HCT116 (cell line): ENCODE measurements around the gene GSTM5. TPM values are rescaled to one million over a fixed set of nuclear protein-coding genes. Genes with fewer than 3 reads are reported as not detected.
"Not testable (repeated sequence)": the region's sequence is repeated elsewhere in the genome, so short reads cannot be mapped to it uniquely, and the experiment has no call there.

Source experiments
- ATAC-seq: fragments of 200-7000 bp; cut with Tn5 transposase; 2 replicates; pipeline ENCODE4 v1.9.1; 2020; ENCODE audit warnings: mild to moderate bottlenecking, moderate library complexity
- BruUV-seq: library from RNA; stranded (reverse); fragments of 400-500 nt; replicated peaks from 2 replicates; lab custom pipeline; 2021; lab: Mats Ljungman, UMichigan
- CTCF ChIA-PET: fragments of 300-600 bp; sonication (Branson Sonifier 250); formaldehyde crosslinking; loops from one replicate; lab custom pipeline; 2021; ENCODE audit warnings: antibody characterized with exemption; lab: Charles Lee
- POLR2A ChIA-PET: fragments of 300-600, 350-600 bp; sonication (Branson Sonifier 250); formaldehyde crosslinking; loops from one replicate; lab custom pipeline; 2021; ENCODE audit warnings: antibody characterized with exemption; lab: Charles Lee
- RAD21 ChIA-PET, 2 experiments: fragments of 300-600 bp; sonication (Branson Sonifier 250); formaldehyde crosslinking; loops; one replicate each; lab custom pipeline; 2023; ENCODE audit warnings: low total read pairs in 2 of 2; ENCODE audit not compliant: uncharacterized antibody in 2 of 2, unreplicated experiment in 2 of 2, low non-redundant PET in 1 of 2; lab: Charles Lee
- DNase-seq: peaks from one replicate; pipeline ENCODE4 v3.0.0-alpha.2; 2010; ENCODE audit warnings: low read depth, low spot score
- H2AFZ ChIP-seq: fragments of 200-600 bp; shearing (Covaris generic), sonication (generic); 2 replicates; pipeline ENCODE4 v1.6.1; 2017; ENCODE audit warnings: low read depth, mixed run types, mixed read lengths, antibody characterized with exemption, low read length; ENCODE audit not compliant: poor library complexity, severe bottlenecking
- H3K27ac ChIP-seq: 2 replicates; pipeline ENCODE4 v1.5.1; 2012; ENCODE audit warnings: low read depth, low read length
- H3K27me3 ChIP-seq: fragments of 200-600 bp; sonication (generic); 2 replicates; pipeline ENCODE4 v1.6.1; 2016; ENCODE audit warnings: mixed run types, low read length, mixed read lengths; ENCODE audit not compliant: insufficient read depth
- H3K36me3 ChIP-seq, 2 experiments: fragments of 200-500 bp in 1 of 2; fragments of 200-600 bp in 1 of 2; sonication (Bioruptor generic) in 1 of 2; sonication (generic) in 1 of 2; 2 replicates each; pipeline versions ENCODE4 v1.5.1 to v1.6.1; 2014 to 2016; ENCODE audit warnings: low read length in 2 of 2, inconsistent platforms in 1 of 2, mixed read lengths in 1 of 2, mixed run types in 1 of 2; ENCODE audit not compliant: insufficient read depth in 2 of 2, control insufficient read depth in 1 of 2
- H3K4me1 ChIP-seq, 2 experiments: fragments of 200-600 bp in 1 of 2; sonication (generic) in 1 of 2; 2 replicates each; pipeline versions ENCODE4 v1.5.1 to v1.6.1; 2012 to 2017; ENCODE audit warnings: low read length in 2 of 2, inconsistent platforms in 1 of 2, mild to moderate bottlenecking in 1 of 2, mixed read lengths in 1 of 2, mixed run types in 1 of 2, moderate library complexity in 1 of 2; ENCODE audit not compliant: insufficient read depth in 2 of 2, control insufficient read depth in 1 of 2
- H3K4me2 ChIP-seq: fragments of 200-600 bp; sonication (generic); 2 replicates; pipeline ENCODE4 v1.6.1; 2017; ENCODE audit warnings: mixed run types, low read length, mixed read lengths
- H3K4me3 ChIP-seq, 2 experiments: fragments of 200-600 bp in 1 of 2; sonication (generic) in 1 of 2; replicated peaks in 1 of 2; 2 replicates each; pipeline ENCODE4 v1.5.1; 2011 to 2016; ENCODE audit warnings: low read length in 2 of 2, control low read depth in 1 of 2, low read depth in 1 of 2, mild to moderate bottlenecking in 1 of 2, mixed read lengths in 1 of 2, mixed run types in 1 of 2
- H3K79me2 ChIP-seq: fragments of 200-600 bp; sonication (generic); 2 replicates; pipeline ENCODE4 v1.6.1; 2017; ENCODE audit warnings: mild to moderate bottlenecking, mixed run types, low read length, moderate library complexity, mixed read lengths; ENCODE audit not compliant: insufficient read depth
- H3K9ac ChIP-seq: fragments of 200-600 bp; sonication (generic); 2 replicates; pipeline ENCODE4 v1.6.1; 2016; ENCODE audit warnings: low read length, mixed read lengths
- H3K9me2 ChIP-seq: fragments of 200-600 bp; sonication (generic), shearing (Covaris generic); 2 replicates; pipeline ENCODE4 v1.6.1; 2017; ENCODE audit warnings: mixed run types, mild to moderate bottlenecking, moderate library complexity; ENCODE audit not compliant: insufficient read depth
- H3K9me3 ChIP-seq, 2 experiments: fragments of 200-500 bp in 1 of 2; fragments of 200-600 bp in 1 of 2; sonication (Bioruptor generic) in 1 of 2; sonication (generic) in 1 of 2; 2 replicates each; pipeline ENCODE4 v1.6.1; 2014 to 2017; ENCODE audit warnings: low read length in 2 of 2, mixed read lengths in 2 of 2, inconsistent platforms in 1 of 2, low read depth in 1 of 2, mild to moderate bottlenecking in 1 of 2, mixed run types in 1 of 2, moderate library complexity in 1 of 2; ENCODE audit not compliant: control insufficient read depth in 1 of 2, insufficient read depth in 1 of 2
- H4K20me1 ChIP-seq: fragments of 200-600 bp; sonication (generic), shearing (Covaris generic); 2 replicates; pipeline ENCODE4 v1.6.1; 2017; ENCODE audit warnings: mixed run types, mild to moderate bottlenecking, moderate library complexity; ENCODE audit not compliant: insufficient read depth
- CBX3 ChIP-seq: IDR thresholded peaks from 2 replicates; pipeline ENCODE4 v1.6.1; 2012; ENCODE audit warnings: low read depth
- FOSL1 ChIP-seq: IDR thresholded peaks from 2 replicates; pipeline ENCODE4 v1.6.1; 2012; ENCODE audit warnings: low read depth
- MAX ChIP-seq: IDR thresholded peaks from 2 replicates; pipeline ENCODE4 v1.6.1; 2012
- POLR2AphosphoS5 ChIP-seq: IDR thresholded peaks from 2 replicates; pipeline ENCODE4 v1.6.1; 2011; ENCODE audit warnings: mild to moderate bottlenecking, low read depth, low read length, moderate library complexity
- SIN3A ChIP-seq: IDR thresholded peaks from 2 replicates; pipeline ENCODE4 v1.6.1; 2012; ENCODE audit warnings: low read depth
- SP1 ChIP-seq: IDR thresholded peaks from 2 replicates; pipeline ENCODE4 v1.6.1; 2012; ENCODE audit warnings: low read depth
- TCF7L2 ChIP-seq: IDR thresholded peaks from 2 replicates; pipeline ENCODE4 v1.7.0; 2011; ENCODE audit warnings: borderline replicate concordance, inconsistent platforms; ENCODE audit not compliant: insufficient read depth, insufficient read length; ENCODE audit errors: extremely low read depth
- YY1 ChIP-seq: IDR thresholded peaks from 2 replicates; pipeline ENCODE4 v1.6.1; 2011; ENCODE audit warnings: low read length, low read depth, moderate library complexity, mild to moderate bottlenecking; ENCODE audit not compliant: insufficient replicate concordance; ENCODE audit errors: extremely low read depth
- ZBTB33 ChIP-seq: IDR thresholded peaks from 2 replicates; pipeline ENCODE4 v1.6.1; 2011; ENCODE audit warnings: mild to moderate bottlenecking, low read length, moderate library complexity; ENCODE audit not compliant: insufficient replicate concordance; ENCODE audit errors: extremely low read depth
- intact Hi-C: fragments of 100-400 bp; cut with micrococcal nuclease; formaldehyde crosslinking; loops from 2 replicates; pipeline ENCODE4 v1.10.0; 2022
- total RNA-seq: library from RNA; stranded (reverse); gene quantifications from one replicate; pipeline ENCODE4 v1.2.1, GENCODE V29; 2021; ENCODE audit not compliant: unreplicated experiment

Gene GSTM5
- total RNA-seq, 1 experiment from 2014 or later: not detected

- TF ChIP-seq MAX: no peak
- no peak for TF ChIP-seq CBX3
- no peak for TF ChIP-seq SIN3A
- no peak for TF ChIP-seq TCF7L2
- TF ChIP-seq SP1: no peak
- no peak for TF ChIP-seq FOSL1
- no peak for TF ChIP-seq YY1
- no peak for TF ChIP-seq POLR2AphosphoS5
- TF ChIP-seq ZBTB33: no peak
- TF ChIP-seq, all 23 proteins: peak for 0
- Histone ChIP-seq H2AFZ (no peak overlapping the region), H3K9me2 (no peaks in the 10 kb centered on the region), H3K9ac (no peak overlapping the region), H3K9me3 (no peaks in the 10 kb centered on the region), H3K4me3 (no peak overlapping the region), H3K4me1 (no peaks in the 10 kb centered on the region), H3K27me3 (no peaks in the 10 kb centered on the region), H3K36me3 (no peaks in the 10 kb centered on the region), H4K20me1 (no peaks in the 10 kb centered on the region), H3K27ac (no peak overlapping the region), H3K79me2 (no peaks in the 10 kb centered on the region), H3K4me2 (no peak overlapping the region)
- ChIA-PET CTCF (no interaction called here), POLR2A (no interaction called here), RAD21 (no interaction called here)
- BruUV-seq: no TSS peak
- intact Hi-C loops: no loop called here
- ATAC-seq (no peak), DNase-seq (no peak)
Observed at GRCh38 chr1:109677459-109677858, 34.6 kb upstream of the GSTM5 start.

- CTCF ChIA-PET, BruUV-seq, DNase-seq, H3K27me3 ChIP-seq, intact Hi-C loops, H3K79me2 ChIP-seq, H4K20me1 ChIP-seq, H3K4me3 ChIP-seq, H3K4me1 ChIP-seq, H3K9me3 ChIP-seq, POLR2A ChIA-PET, H2AFZ ChIP-seq, H3K36me3 ChIP-seq, RAD21 ChIA-PET, H3K9ac ChIP-seq, H3K9me2 ChIP-seq, H3K27ac ChIP-seq, ATAC-seq, H3K4me2 ChIP-seq: not testable (repeated sequence)
Observed at GRCh38 chr1:109678637-109679036, 33.4 kb upstream of the GSTM5 start.

GRCh38 chr1:109684777-109685176, 27.3 kb upstream of the GSTM5 start:
- H3K9me2 ChIP-seq, ATAC-seq, H3K9ac ChIP-seq, H3K27me3 ChIP-seq, H3K4me2 ChIP-seq, H4K20me1 ChIP-seq, RAD21 ChIA-PET, H2AFZ ChIP-seq, DNase-seq, POLR2A ChIA-PET, H3K4me3 ChIP-seq, H3K9me3 ChIP-seq, intact Hi-C loops, H3K79me2 ChIP-seq, CTCF ChIA-PET, H3K27ac ChIP-seq, H3K4me1 ChIP-seq, BruUV-seq, H3K36me3 ChIP-seq: not testable (repeated sequence)
